ENCODE data around the gene CWC25.

- TF ChIP-seq CTCF (IDR thresholded peaks at IDR 0.05), result no peak
- no peak for TF ChIP-seq POLR2A (IDR thresholded peaks at IDR 0.05)
Observed at GRCh38 chr17:38873640-38874380, 48.7 kb upstream of the CWC25 start.
